GM18909 (cell line): ENCODE measurements around the gene XPO6.
"Not testable (repeated sequence)": the region's sequence is repeated elsewhere in the genome, so short reads cannot be mapped to it uniquely, and the experiment has no call there.

Source experiments
- ATAC-seq: cut with Tn5 transposase; IDR thresholded peaks from one replicate; pipeline ENCODE4 v1.9.1; 2021; ENCODE audit warnings: mild to moderate bottlenecking; ENCODE audit not compliant: unreplicated experiment, poor library complexity

Gene XPO6, protein sequence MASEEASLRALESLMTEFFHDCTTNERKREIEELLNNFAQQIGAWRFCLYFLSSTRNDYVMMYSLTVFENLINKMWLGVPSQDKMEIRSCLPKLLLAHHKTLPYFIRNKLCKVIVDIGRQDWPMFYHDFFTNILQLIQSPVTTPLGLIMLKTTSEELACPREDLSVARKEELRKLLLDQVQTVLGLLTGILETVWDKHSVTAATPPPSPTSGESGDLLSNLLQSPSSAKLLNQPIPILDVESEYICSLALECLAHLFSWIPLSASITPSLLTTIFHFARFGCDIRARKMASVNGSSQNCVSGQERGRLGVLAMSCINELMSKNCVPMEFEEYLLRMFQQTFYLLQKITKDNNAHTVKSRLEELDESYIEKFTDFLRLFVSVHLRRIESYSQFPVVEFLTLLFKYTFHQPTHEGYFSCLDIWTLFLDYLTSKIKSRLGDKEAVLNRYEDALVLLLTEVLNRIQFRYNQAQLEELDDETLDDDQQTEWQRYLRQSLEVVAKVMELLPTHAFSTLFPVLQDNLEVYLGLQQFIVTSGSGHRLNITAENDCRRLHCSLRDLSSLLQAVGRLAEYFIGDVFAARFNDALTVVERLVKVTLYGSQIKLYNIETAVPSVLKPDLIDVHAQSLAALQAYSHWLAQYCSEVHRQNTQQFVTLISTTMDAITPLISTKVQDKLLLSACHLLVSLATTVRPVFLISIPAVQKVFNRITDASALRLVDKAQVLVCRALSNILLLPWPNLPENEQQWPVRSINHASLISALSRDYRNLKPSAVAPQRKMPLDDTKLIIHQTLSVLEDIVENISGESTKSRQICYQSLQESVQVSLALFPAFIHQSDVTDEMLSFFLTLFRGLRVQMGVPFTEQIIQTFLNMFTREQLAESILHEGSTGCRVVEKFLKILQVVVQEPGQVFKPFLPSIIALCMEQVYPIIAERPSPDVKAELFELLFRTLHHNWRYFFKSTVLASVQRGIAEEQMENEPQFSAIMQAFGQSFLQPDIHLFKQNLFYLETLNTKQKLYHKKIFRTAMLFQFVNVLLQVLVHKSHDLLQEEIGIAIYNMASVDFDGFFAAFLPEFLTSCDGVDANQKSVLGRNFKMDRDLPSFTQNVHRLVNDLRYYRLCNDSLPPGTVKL

DNA sequence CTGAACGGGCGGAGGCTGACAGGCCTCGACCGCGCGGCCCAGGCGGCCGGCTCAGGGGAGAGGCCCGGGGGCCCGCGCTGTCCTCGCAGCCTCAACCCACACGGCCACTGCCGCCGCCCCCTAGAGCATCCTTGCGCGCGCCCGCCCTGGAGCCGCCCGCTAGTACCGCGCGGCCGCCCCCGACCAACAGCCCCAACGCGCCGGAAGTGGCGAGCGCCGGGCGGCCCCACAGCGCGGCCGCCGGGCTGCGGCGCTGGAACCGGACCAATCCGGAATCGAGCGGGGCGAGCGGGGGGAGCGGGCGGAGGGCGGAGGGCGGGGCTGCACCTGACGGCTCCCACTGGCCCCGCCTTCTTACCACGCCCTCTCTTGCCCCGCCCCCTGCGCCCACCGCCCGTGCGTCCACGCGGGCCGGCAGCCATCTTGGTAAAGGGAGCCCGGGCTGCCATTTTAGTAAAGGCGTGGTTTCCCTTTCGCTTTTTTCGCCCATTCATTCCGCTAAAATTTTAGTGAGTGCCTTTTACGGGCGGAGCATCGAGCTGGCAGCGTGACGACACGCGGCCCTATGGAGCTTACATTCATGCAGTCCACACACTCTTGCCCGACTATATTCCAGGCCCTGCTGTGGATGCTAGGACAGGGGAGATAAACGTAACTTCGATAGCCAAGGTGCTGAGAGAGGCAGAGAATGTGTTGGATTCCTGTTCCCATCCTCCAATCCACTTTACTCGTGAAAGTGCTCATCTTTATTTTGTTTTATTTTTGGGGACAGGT, at the start of gene XPO6:
Gene XPO6, minus strand, starts transcription at position 208 of the 774 bp plus-strand sequence. CDS start 597 bp downstream, outside the sequence.
- peak; percentile 83 for ATAC-seq

DNA sequence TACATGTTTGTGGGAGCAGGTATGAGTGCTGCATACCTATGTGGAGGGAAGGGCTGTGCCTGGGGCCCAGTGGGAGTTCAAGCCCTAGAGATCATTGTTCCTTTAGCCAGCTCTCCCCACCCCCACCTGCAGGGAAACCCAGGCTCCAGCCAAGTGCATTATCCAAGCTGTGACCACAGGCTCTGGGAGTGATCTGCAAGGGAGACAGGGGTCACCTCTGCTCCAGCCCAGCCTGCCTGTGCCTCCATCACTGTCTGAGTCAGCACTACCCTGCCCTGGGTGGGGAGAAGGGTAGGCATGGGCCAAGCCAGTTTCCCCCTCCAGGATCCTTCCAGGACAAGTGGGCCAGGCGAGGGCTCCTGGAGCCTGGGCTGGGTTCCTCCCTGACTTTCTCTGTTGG, 48.4 kb upstream of the XPO6 start:
- ATAC-seq, result no peak

DNA sequence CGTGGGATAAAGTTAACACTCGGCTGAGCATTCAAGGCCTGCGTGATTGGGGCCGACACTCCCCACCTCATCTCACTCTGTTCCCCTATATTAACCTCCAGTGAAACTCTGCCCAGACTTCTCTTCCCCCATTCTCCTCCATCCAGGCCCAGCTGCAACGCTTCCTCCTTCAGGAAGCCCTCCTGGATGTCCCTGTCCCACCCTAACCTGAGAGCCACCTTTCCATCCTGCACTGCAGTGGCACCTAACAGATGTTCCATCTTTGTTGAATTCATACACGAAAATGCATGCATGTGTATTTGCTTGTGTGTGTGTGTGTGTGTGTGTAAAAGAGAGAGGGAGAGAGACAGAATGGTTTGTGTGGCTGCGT, 48.0 kb upstream of the XPO6 start:
- ATAC-seq, result no peak

DNA sequence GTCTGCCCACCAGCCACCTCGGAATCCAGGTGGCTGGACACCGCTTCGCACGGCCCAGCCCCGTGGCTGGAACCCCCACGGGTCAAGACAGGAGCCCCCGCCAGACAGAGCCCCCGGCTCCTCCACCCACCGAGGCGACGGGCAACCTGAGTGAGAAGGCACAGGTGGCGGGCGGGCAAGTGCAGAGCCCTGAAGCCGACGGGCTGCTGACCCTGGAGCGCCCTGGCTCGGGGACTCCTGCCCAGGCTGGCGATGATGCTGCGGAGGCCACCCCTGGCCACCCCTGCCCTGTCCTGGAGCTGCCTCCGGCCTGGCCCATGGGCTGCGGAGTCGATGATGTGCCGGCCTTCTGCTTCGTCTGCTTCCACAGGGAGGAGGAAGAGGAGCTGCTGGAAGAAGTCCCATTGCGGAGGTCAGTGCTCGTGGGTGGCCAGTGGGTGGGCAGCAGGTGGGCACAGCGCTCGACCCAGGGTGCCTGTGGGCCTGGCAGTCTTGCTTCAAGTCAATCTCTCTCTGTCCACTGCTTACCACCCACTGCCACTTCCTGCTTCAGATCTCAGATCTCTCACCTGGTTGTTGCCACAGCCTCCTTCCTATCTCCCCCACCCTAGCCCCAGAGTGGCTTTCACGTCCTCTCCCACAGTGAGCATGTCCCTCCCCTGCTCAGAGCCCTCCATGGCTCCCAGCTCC, 47.5 kb upstream of the XPO6 start:
- ATAC-seq, result no peak

DNA sequence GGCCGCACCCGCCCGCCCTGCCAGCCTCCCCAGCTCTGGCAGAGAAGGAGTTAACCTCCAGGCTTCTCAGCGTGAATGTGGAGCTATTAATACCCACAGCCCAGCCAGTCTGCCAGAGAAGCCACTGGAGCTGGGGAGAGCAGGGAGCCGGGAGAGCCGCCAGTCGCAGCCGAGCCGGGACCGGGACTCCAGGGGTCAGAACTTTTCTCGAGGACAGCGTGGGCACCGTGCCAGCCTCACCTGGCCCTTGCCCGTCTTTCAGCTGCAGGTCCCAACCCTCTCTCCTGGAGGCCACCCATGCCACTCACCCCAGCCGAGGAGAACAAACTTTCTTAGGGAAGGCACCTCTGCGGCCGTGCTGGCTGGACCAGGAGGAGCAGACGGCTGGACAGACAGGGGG, 46.8 kb upstream of the XPO6 start:
- ATAC-seq, result no peak

DNA sequence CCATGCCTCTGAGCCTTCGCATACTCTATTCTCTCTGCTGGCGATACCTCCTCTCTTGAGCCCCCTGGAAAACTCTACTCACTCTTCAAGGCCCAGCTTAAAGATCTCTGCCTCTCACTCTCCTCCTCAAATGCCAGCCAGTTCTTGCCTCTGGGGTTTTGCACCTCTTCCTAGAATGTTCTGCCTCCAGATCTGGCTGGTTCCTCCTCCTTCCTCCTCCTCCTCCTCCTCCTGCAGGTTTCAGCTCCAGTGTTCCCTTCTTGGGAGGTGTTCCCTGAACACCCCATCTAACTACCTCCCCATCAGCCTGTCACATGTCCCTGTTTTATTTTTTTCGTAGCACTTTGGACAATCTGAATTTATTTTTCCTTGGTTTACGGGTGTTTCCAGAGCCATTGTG, 45.5 kb upstream of the XPO6 start:
- no peak for ATAC-seq

DNA sequence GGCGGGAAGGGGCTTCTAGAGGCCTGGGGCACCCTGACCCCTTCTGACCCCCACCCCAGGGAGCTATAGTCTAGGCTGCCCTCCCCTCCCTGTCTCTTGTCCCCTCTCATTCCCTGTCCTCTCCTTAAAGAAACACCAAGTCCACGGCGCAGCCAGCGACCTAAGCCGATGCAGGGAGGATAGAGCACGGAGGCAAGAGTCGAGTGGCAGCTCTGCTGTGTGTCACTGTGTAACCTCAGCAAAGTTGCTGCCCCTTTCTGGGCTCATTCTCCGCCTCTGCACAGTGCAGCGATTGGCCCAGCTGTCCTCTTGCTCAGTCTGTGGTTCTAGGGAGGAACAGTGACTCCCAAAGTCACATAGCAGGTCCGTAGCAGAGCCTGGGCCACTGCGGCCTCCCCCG, 44.1 kb upstream of the XPO6 start:
- ATAC-seq, result no peak

DNA sequence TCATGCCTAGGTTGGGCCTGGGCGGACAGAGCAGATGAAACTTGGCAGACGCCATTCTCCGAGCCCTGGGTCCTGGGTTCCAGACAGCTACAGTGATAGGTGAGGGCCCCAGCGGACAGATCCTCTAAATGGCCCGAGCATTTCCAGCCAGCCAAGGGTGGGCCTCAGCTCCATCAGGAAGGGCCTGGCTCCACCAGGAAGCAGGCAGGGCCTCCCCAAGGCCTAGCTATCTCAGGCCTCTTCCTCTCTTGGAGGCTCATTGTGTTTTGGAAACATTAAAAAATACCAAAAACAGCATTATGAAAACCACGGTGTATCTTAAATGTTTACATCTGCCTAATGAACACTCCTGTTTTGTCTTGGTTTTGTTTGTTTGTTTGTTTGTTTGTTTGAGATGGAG, 42.4 kb upstream of the XPO6 start:
- ATAC-seq, result no peak

DNA sequence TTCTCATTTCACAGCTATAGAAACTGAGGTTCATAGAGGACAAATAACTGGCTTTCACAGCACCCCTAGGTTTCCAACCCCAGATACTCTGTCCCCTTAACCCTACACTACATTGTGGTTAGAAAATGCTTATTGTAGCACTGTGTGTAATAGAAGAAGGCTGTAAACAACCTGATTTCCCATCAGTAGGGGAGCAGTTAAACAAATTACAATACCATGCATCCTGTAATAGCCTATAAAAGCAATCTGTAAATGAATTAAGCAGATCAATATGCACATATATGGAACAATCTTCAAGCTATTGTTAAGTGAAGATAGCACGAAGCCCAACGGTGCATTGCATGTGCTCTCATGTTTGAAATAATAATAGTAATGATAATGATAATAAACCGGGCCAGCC, 39.2 kb upstream of the XPO6 start:
- no peak for ATAC-seq

DNA sequence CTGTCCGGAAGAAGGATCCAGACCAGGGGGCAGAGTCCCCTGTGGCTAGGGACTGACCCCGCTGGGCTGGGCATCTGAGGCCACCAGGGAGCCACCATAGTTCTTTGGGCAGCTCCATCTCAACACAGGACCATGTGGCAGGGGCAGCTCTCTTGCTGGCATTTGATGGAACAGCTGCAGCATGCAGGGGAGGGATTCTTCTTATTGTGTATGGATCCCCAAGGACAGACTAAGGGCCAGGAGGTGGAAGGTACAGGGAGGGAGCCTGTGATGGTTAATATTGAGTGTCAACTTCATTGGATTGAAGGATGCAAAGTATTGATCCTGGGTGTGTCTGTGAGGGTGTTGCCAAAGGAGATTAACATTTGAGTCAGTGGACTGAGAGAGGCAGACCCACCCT, 37.7 kb upstream of the XPO6 start:
- not testable (repeated sequence) for ATAC-seq

DNA sequence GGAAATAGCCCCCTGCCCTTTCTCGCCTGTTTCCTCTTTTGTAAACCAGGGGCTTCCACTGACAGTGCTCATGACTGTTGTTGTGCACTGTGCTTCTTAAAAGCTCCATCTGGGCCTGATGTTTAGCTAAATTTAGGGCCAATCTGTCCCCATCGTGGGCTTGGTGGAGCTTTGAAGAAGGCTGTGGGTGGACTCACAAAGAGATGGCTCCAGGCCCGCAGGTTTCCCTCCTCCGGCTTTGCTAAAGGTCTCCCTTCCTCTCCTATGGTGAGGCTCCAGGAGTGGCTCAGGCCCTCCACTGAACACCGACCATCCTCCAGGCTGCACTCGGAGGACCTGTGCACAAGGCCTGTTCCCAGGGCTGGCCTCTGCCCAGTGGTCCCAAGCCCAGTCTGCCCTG, 30.2 kb upstream of the XPO6 start:
- no peak for ATAC-seq

DNA sequence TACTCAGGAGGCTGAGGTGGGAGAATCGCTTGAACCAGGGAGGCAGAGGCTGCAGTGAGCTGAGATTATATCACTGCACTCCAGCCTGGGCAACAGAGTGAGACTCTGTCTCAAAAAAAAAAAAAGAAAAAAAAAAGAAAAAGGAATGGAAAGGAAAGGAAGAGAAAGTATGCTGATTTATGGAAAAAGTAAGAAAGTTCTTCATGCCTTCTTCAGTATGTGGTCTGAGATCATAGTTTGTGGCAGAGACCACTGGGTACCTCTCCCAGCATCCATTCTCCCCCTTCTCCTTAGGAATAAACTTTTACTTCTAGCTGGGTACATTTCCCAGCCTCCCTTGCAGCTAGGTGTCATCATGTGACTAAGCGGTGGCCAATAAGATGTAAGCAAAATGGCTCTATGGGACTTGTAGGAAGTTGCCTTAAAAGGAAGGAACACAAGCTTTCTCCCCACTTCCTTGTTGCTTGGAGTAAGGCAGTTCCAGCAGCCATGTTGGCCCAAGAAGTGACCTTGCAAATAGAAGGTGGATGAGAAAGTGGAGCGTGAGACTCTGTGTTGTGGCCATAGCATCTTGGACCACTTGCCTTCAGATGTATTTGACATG, 26.1 kb upstream of the XPO6 start:
- no peak for ATAC-seq

DNA sequence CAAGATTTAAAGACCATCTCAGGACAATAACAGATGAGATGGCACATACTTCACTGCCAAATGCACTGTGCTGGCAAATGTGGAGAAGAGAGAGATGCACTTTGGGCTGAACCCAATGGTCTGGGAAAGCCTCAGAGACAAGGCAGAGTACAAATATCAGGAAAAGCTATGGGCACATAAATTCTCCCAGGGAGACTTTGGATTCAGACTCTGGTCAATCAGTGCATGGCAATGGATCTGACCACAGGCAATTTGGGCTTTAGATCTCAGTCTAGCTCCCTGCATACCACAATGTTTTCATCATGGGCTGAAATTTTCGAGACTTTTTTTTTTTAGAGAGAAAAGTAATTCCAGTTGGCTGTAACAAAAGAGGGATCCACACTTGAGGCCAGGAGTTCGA, 20.0 kb upstream of the XPO6 start:
- no peak for ATAC-seq

DNA sequence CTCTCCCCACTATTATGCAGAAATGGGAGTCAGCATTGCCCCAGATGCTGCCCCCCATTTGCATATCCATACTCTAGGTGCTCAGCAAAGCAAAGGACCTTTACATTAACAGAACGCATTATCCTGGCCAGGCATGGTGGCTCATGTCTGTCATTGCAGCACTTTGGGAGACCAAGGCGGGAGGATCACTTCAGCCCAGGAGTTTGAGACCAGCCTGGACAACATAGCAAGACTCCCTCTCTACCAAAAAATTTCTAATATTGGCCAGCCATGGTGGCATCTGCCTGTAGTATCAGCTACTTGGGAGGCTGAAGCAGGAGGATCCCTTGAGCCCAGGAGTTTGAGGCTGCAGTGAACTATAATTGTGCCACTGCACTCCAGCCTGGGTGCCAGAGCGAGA, 12.1 kb upstream of the XPO6 start:
- ATAC-seq, result not testable (repeated sequence)

DNA sequence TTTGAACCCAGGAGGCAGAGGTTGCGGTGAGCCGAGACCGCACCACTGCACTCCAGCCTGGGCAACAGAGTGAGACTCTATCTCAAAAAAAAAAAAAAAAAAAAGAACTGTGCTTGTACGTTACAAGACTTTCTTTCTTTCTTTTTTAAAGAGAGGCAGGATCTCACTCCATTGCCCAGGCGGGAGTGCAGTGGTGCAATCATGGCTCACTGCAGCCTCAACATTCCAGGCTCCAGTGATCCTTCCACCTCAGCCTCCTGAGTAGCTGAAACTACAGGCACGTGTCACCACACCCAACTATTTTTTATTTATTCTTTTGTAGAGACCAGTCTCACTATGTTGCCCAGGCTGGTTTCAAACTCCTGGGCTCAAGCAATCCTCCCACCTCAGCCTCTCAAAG, 8.0 kb upstream of the XPO6 start:
- ATAC-seq, result not testable (repeated sequence)

DNA sequence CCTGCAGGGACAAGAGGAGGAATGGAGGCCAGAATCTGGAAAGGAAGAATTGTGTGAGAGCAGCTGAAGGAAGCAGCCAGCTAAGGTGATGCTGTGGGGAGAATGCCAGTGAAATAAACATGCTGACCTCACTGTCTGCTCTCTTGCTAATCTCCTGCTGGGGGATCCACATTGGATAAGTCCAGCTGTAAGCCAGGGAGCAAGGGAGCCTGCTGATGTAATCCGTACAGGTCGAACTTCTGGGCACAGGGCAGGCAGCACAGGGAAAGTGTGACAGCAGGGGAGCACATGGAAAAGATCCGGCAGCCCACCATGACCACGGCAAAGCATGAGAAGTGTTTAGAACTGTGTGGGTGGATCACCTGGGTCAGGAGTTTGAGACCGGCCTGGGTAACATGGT, 7.5 kb upstream of the XPO6 start:
- no peak for ATAC-seq

DNA sequence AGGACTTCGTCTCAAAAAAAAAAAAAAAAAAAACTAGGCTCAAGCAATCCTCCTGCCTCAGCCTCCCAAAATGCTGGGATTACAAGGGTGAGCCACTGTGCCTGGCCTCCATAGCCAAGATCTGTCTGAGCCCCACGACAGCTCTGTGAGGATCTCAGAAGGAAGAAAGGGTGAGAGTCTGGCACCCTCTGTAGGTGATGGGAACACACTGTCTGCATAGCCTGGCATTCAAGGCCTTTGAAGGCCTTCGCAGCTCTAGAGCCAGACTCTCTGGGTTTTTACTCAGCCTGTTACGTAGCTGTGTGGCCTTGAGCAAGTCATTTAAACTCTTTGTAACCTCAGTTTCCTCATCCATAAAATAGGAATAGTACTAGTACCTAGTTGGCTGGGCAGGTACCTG, 6.3 kb upstream of the XPO6 start:
- no peak for ATAC-seq

DNA sequence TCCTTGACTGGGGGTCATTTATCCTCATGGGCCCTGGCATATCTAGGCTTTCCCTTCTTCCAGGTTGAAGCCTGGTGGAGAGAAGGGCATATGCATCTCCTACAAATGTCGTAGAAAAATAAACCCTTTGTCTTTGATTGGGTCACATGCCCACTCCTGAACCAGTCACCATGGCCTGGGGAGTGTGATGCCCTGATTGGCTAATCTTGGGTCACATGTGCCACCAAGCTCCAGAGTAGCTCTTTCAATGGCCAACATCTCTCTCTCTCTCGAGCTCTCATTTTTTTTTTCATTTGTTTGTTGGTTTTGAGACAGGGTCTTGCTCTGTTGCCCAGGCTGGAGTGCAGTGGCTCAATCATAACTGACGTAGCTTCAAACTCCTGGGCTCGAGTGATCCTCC, 5.6 kb upstream of the XPO6 start:
- no peak for ATAC-seq

DNA sequence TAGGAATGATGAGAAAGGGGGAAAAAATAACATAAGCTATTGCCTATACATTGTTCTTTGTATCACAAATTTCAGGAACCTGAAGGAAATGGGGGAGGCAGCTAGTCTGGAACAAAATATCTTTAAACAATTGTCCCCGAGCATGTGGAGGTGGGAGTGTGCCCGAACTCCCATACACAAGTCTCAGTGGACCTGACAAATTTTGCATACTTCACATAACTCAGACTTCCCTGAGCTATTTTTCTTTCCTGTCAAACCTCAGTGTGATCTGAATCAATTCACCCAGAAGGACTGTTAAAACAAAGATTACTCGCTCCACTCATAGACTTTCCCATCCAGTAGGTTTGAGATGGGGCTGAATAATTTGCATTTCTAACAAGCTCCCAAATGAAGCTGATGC, 1.6 kb upstream of the XPO6 start:
- ATAC-seq, result no peak

DNA sequence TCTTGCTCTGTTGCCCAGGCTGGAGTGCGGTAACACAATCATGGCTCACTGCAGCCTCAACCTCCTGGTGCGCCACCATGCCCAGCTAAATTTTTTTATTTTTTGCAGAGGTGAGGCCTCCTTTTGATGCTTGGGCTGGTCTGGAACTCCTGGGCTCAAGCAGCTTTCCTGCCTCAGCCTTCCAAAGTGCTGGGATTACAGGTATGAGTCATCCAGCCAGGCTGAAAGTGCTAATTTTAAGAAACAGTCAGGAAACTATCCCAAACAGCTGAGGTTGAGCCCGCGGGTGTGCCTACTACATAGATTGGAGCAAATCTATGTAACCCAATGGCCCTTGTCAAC, 738 bp upstream of the XPO6 start:
- ATAC-seq, result no peak
